Left cardiac atrium (tissue), 4 donors: ENCODE results near the gene PLCXD3. TPM values are rescaled to one million over a fixed set of nuclear protein-coding genes. Genes with fewer than 3 reads are reported as not detected.
"Not testable (repeated sequence)": the region's sequence is repeated elsewhere in the genome, so short reads cannot be mapped to it uniquely, and the experiment has no call there.

Experiments used
- ATAC-seq, 2 donors: fragments of 200-7000 bp; cut with Tn5 transposase; one replicate each; pipeline ENCODE4 v1.9.1; 2020; ENCODE audit warnings: mild to moderate bottlenecking in 2 of 2, moderate library complexity in 2 of 2
- DNase-seq: peaks from one replicate; pipeline ENCODE4 v3.0.0-alpha.2; 2020
- intact Hi-C, 2 donors: fragments of 100-400 bp; cut with DNase I; formaldehyde crosslinking; loops; one replicate each; pipeline versions ENCODE4 v1.14.1 to v1.15.1; 2022 to 2023
- total RNA-seq, 2 donors: library from RNA; stranded (reverse); fragmentation: NEBNext Ultra II Directional; extraction: Animal tissue kit (Norgen Biotek cat#: 25700); gene quantifications; one replicate each; pipeline ENCODE4 v1.2.1, GENCODE V29; 2021
- donor health status: DM: no; HTN: yes; CAD: no.
- donor health status: DM: no; HTN: yes; CAD: no; lungs with severe emphysema.
- donor health status: DM: yes; HTN: yes; CAD: no.
- donor health status: Dilated cardiomyopathy.

Gene PLCXD3
- total RNA-seq, 2 donors from 2014 or later: 25.2 to 39.6 TPM

- ATAC-seq: no peak
- intact Hi-C loops: no loop called here
- DNase-seq: no peak
Measured at GRCh38 chr5:41507501-41507900, 2.9 kb downstream of the PLCXD3 start.

GRCh38 chr5:41503860-41504259, 6.5 kb downstream of the PLCXD3 start:
- intact Hi-C loops: no loop called here
- ATAC-seq (no peak), DNase-seq (no peak)

- intact Hi-C loops: no loop called here
Measured at GRCh38 chr5:41503310-41503709, 7.1 kb downstream of the PLCXD3 start.

GRCh38 chr5:41493490-41494126, 16.8 kb downstream of the PLCXD3 start:
- intact Hi-C loops, DNase-seq: not testable (repeated sequence)

More at GRCh38 chr5:41503310-41503709, 7.1 kb downstream of the PLCXD3 start:
- no peak for ATAC-seq
- DNase-seq: no peak

GRCh38 chr5:41485533-41485932, 24.9 kb downstream of the PLCXD3 start:
- ATAC-seq (no peak), DNase-seq (no peak)
- intact Hi-C loops: no loop called here

More at GRCh38 chr5:41493490-41494126, 16.8 kb downstream of the PLCXD3 start:
- ATAC-seq: not testable (repeated sequence)

- intact Hi-C loops: no loop called here
- DNase-seq (no peak), ATAC-seq (no peak)
Measured at GRCh38 chr5:41482715-41483114, 27.7 kb downstream of the PLCXD3 start.

- no peak for ATAC-seq
- intact Hi-C loops: no loop called here
- DNase-seq: no peak
Measured at GRCh38 chr5:41482173-41482572, 28.2 kb downstream of the PLCXD3 start.

- DNase-seq, ATAC-seq, intact Hi-C loops: not testable (repeated sequence)
Measured at GRCh38 chr5:41471571-41472208, 38.7 kb downstream of the PLCXD3 start.

GRCh38 chr5:41465493-41466171, 44.8 kb downstream of the PLCXD3 start:
- intact Hi-C loops: no loop called here
- DNase-seq (no peak), ATAC-seq (peak in 1 of 2 donors; percentile 79)

GRCh38 chr5:41459557-41459956, 50.8 kb downstream of the PLCXD3 start:
- intact Hi-C loops: no loop called here
- no peak for DNase-seq

GRCh38 chr5:41457094-41457493, 53.3 kb downstream of the PLCXD3 start:
- intact Hi-C loops: loop anchor here in 1 of 2 donors (2.0 kb wide), 1 partner anchor 70 kb away; no protein-coding TSS in a partner anchor

More at GRCh38 chr5:41459557-41459956, 50.8 kb downstream of the PLCXD3 start:
- no peak for ATAC-seq

GRCh38 chr5:41452506-41452905, 57.9 kb downstream of the PLCXD3 start:
- DNase-seq (no peak), ATAC-seq (no peak)
- intact Hi-C loops: no loop called here

More at GRCh38 chr5:41457094-41457493, 53.3 kb downstream of the PLCXD3 start:
- ATAC-seq: peak; percentile 93 to 94
- peak; percentile 34 for DNase-seq

- intact Hi-C loops: no loop called here
- no peak for ATAC-seq
- no peak for DNase-seq
Measured at GRCh38 chr5:41447650-41448510, 62.5 kb downstream of the PLCXD3 start.

- DNase-seq (peak; percentile 21), ATAC-seq (no peak)
- intact Hi-C loops: no loop called here
Measured at GRCh38 chr5:41445937-41446563, 64.4 kb downstream of the PLCXD3 start.

GRCh38 chr5:41435276-41435675, 75.1 kb downstream of the PLCXD3 start:
- intact Hi-C loops: no loop called here
- peak; percentile 53 for ATAC-seq
- DNase-seq: no peak

GRCh38 chr5:41433552-41434181, 76.7 kb downstream of the PLCXD3 start:
- intact Hi-C loops: no loop called here
- DNase-seq (no peak), ATAC-seq (no peak)

GRCh38 chr5:41432481-41433253, 77.7 kb downstream of the PLCXD3 start:
- intact Hi-C loops: no loop called here
- DNase-seq: no peak
- no peak for ATAC-seq

- intact Hi-C loops: no loop called here
- ATAC-seq: no peak
- no peak for DNase-seq
Measured at GRCh38 chr5:41427505-41427904, 82.9 kb downstream of the PLCXD3 start.
